Measurements from ENCODE around the gene AP5B1.
A peak's percentile ranks its signal among the peaks of the same experiment; 100 is the strongest.
"Not testable (repeated sequence)": the region's sequence is repeated elsewhere in the genome, so short reads cannot be mapped to it uniquely, and the experiment has no call there.

AP5B1 gene

DNA sequence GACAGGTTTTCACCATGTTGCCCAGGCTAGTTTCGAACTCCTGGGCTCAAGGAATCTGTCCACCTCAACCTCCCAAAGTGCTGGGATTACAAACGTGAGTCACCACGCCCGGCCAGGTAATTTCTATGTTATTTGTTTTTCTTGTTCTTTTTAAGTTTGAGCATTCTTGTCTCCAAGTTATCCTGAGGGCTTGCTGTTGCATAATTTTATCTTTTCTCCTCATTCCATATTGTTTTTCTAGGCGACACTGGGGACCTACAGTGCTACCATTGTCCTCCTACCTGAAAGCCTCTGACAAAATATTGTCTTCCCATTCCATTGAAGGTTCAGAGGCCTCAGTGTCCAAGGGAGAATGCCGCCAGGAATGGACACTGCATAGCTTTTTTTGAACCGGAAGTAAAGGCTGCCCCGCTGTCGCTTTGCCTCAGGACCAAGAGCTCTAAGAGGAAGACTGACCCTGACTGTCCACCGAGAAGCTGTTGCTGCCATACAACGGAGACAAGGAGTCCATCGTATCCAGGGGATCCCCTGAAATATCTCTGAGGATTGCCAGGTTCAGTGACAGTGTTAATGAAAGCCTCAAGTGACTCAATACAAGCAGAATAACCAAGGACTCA, 9.7 kb downstream of the AP5B1 start:
- no peak overlapping the region for H3K4me3 ChIP-seq (replicated peaks; ENCODE audit: insufficient read depth, low read length)
- H3K27me3 ChIP-seq (ENCODE audit: insufficient read depth, poor library complexity, severe bottlenecking): no peaks in the 10 kb centered on the region
- TF ChIP-seq, protein P1, sequence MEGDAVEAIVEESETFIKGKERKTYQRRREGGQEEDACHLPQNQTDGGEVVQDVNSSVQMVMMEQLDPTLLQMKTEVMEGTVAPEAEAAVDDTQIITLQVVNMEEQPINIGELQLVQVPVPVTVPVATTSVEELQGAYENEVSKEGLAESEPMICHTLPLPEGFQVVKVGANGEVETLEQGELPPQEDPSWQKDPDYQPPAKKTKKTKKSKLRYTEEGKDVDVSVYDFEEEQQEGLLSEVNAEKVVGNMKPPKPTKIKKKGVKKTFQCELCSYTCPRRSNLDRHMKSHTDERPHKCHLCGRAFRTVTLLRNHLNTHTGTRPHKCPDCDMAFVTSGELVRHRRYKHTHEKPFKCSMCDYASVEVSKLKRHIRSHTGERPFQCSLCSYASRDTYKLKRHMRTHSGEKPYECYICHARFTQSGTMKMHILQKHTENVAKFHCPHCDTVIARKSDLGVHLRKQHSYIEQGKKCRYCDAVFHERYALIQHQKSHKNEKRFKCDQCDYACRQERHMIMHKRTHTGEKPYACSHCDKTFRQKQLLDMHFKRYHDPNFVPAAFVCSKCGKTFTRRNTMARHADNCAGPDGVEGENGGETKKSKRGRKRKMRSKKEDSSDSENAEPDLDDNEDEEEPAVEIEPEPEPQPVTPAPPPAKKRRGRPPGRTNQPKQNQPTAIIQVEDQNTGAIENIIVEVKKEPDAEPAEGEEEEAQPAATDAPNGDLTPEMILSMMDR (IDR thresholded peaks at IDR 0.05; ENCODE audit: insufficient read depth, low read length): no peak
- TF ChIP-seq, protein P2, sequence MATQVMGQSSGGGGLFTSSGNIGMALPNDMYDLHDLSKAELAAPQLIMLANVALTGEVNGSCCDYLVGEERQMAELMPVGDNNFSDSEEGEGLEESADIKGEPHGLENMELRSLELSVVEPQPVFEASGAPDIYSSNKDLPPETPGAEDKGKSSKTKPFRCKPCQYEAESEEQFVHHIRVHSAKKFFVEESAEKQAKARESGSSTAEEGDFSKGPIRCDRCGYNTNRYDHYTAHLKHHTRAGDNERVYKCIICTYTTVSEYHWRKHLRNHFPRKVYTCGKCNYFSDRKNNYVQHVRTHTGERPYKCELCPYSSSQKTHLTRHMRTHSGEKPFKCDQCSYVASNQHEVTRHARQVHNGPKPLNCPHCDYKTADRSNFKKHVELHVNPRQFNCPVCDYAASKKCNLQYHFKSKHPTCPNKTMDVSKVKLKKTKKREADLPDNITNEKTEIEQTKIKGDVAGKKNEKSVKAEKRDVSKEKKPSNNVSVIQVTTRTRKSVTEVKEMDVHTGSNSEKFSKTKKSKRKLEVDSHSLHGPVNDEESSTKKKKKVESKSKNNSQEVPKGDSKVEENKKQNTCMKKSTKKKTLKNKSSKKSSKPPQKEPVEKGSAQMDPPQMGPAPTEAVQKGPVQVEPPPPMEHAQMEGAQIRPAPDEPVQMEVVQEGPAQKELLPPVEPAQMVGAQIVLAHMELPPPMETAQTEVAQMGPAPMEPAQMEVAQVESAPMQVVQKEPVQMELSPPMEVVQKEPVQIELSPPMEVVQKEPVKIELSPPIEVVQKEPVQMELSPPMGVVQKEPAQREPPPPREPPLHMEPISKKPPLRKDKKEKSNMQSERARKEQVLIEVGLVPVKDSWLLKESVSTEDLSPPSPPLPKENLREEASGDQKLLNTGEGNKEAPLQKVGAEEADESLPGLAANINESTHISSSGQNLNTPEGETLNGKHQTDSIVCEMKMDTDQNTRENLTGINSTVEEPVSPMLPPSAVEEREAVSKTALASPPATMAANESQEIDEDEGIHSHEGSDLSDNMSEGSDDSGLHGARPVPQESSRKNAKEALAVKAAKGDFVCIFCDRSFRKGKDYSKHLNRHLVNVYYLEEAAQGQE (IDR thresholded peaks at IDR 0.05; ENCODE audit: insufficient replicate concordance, low read depth): no peak
- TF ChIP-seq GABPA (IDR thresholded peaks at IDR 0.05; ENCODE audit: low read depth) (no peak), SPI1 (IDR thresholded peaks at IDR 0.05; ENCODE audit: borderline replicate concordance, low read depth) (no peak), POLR2AphosphoS5 (IDR thresholded peaks at IDR 0.05; ENCODE audit: low read depth) (no peak)
- DNase-seq (ENCODE audit: low read depth in 1 of 2, low spot score in 1 of 2): no peak
- peak overlapping the region; percentile 69; the same call in 1 of the 2 replicates for H3K27ac ChIP-seq (replicated peaks)

DNA sequence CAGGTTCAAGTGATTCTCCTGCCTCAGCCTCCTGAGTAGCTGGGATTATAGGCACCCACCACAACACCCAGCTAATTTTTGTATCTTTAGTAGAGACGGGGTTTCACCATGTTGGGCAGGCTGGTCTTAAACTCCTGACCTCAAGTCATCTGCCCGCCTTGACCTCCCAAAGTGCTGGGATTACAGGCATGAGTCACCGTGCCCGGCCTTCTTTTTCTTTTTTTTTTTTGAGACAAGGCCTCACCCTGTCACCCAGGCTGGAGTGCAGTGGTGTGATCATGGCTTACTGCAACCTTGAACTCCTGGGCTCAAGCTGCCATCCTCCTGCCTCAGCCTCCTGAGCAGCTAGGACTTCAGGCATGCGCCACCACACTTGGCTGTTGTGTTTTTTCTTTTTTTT, 13.0 kb downstream of the AP5B1 start:
- not testable (repeated sequence) for DNase-seq (ENCODE audit: low read depth in 1 of 2, low spot score in 1 of 2); H3K4me3 ChIP-seq (replicated peaks; ENCODE audit: insufficient read depth, low read length); H3K27me3 ChIP-seq (ENCODE audit: insufficient read depth, poor library complexity, severe bottlenecking)
- peak overlapping the region; percentile 76 for H3K27ac ChIP-seq (replicated peaks)

DNA sequence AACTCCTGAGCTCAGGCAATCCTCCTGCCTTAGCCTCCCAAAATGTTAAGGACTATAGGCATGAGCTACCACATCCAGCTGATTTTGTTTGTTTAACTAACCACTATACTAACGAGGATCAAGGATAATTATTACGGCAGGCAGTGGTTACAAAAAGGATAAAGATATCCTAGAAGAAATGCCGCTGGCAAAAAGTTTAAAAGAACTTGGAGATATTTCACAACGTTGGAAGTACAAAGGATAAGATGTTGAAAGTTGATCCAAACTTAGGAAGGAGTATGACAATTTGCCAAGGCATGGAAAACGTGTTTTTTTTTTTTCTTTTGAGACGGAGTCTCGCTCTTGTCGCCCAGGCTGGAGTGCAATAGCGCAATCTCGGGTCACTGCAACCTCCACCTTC, 13.4 kb downstream of the AP5B1 start:
- Histone ChIP-seq H3K4me3 (replicated peaks; ENCODE audit: insufficient read depth, low read length) (no peak overlapping the region), H3K27me3 (ENCODE audit: insufficient read depth, poor library complexity, severe bottlenecking) (no peaks in the 10 kb centered on the region), H3K27ac (replicated peaks) (peak overlapping the region; percentile 76)
- DNase-seq (ENCODE audit: low read depth in 1 of 2, low spot score in 1 of 2): no peak
- TF ChIP-seq GABPA (IDR thresholded peaks at IDR 0.05; ENCODE audit: low read depth) (no peak), SPI1 (IDR thresholded peaks at IDR 0.05; ENCODE audit: borderline replicate concordance, low read depth) (no peak), POLR2AphosphoS5 (IDR thresholded peaks at IDR 0.05; ENCODE audit: low read depth) (no peak)
- TF ChIP-seq, protein P2 (IDR thresholded peaks at IDR 0.05; ENCODE audit: insufficient replicate concordance, low read depth): no peak
- TF ChIP-seq, protein P1 (IDR thresholded peaks at IDR 0.05; ENCODE audit: insufficient read depth, low read length): no peak

DNA sequence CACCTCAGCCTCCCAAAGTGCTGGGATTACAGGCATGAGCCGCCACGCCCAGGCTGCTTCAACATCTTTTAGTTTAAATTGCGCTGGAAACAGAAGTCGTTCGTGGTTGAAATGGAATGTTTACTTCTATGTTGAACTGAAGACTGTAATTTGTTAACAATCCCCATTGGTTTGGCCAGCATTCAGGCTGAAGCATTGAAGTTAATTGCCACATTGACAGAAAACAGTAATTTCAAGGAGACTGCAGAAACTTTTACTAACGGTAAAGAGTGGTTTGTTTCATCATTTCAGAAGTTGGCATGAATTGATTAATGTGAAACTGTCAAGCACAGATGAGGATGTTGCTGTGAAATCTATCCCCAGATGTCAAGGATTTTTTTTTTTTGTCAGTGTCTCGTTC, 14.2 kb downstream of the AP5B1 start:
- TF ChIP-seq POLR2AphosphoS5 (IDR thresholded peaks at IDR 0.05; ENCODE audit: low read depth) (peak; percentile 58; the same call in 1 of the 2 replicates), SPI1 (IDR thresholded peaks at IDR 0.05; ENCODE audit: borderline replicate concordance, low read depth) (no peak)
- TF ChIP-seq, protein P2 (IDR thresholded peaks at IDR 0.05; ENCODE audit: insufficient replicate concordance, low read depth): no peak
- peak; percentile 78 to 84 for DNase-seq (ENCODE audit: low read depth in 1 of 2, low spot score in 1 of 2)
- peak overlapping the region; percentile 76 for H3K27ac ChIP-seq (replicated peaks)
- H3K27me3 ChIP-seq (ENCODE audit: insufficient read depth, poor library complexity, severe bottlenecking): no peaks in the 10 kb centered on the region
- H3K4me3 ChIP-seq (replicated peaks; ENCODE audit: insufficient read depth, low read length): no peak overlapping the region
